HG03457 (cell line): ENCODE data around the gene KIAA0513.

Experiments
- ATAC-seq: cut with Tn5 transposase; IDR thresholded peaks from one replicate; pipeline ENCODE4 v1.9.1; 2021; ENCODE audit warnings: moderate number of reproducible peaks; ENCODE audit not compliant: unreplicated experiment

The KIAA0513 gene

GRCh38 chr16:85027349-85027957 lies at the start of gene KIAA0513:
Gene KIAA0513 (plus strand): TSS chr16:85027795. CDS start chr16:85067072, 39,277 bp downstream.
- peak; percentile 75 for ATAC-seq

DNA sequence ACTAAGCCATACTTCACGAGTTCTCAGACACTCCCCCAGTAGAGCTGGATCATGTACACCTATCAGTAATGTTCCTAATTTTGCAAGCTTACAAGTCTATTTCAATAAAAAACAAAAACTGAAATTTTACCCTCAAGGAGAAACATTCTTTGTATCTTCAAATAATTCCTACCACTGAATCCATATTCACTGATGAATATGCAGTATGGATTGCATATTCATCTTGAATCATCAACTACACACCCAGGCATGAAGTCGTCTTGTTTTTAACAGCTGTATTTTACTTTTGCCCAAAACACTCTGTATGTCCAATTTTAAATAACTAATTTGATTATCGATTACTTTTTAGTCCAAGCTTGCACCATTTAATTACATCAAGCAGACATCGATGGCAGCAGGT lies 48.1 kb upstream of the KIAA0513 start:
- no peak for ATAC-seq

- no peak for ATAC-seq
Measured at GRCh38 chr16:84982434-84982833, 45.2 kb upstream of the KIAA0513 start.

DNA sequence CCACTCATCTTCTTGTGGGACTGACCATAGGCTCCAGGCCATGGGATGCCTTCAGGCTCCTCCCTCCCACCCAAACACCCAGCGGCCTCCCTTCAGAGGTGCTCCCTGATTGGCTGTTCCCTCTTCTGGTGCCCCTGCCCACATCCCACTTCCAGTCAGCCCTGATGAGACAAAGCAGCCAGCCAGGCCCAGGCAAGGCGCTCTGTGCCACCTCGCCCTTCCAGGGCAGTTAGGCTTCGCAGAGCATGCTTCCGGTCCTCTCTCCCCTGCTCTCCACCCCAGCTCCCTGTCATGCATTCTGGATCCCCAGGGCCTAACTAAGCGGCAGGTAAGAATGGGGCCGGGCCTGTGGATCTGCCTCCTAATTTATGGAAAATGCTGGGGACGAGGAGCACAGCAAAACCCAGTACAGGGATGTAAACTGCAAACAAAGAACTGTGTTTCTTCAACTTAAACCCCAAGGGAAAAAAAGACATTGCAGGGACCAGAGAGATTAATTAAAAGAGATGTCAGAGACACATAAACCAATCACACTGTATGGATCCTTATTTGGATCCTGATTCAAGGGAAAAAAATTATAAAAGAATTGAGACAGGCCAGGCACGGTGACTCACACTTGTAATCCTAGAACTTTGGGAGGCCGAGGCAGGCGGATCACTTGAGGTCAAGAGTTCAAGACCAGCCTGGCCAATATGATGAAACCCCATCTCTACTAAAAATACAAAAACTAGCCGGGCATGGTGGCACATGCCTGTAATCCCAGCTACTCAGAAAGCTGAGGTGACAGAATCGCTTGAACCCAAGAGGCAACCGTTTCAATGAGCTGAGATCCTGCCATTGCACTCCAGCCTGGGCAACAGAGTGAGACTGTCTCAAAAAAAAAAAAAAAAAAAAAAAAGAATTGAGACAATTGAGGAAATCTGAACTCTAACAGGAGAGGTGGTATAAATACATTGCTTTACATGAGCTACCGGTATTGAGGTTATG lies 42.2 kb upstream of the KIAA0513 start:
- no peak for ATAC-seq

DNA sequence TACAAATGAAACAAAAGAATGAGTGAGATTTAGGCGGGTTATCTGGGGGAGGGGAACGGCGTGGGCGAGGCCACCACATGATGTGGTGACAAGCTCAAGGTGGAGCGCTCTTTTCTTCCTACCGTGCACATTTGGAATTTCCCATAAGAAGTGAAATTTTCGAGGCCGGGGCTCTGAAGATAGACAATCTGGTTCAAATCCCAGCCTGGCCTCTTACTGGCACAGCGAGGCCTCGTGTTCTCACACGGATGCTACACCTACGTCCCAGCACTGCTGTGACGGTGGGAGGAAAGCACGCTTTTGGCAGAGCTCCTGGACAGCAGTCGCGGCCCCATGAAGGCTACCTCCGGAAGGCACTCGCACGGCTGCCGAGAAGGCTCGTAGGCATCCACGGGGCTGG lies 41.5 kb upstream of the KIAA0513 start:
- ATAC-seq: no peak

GRCh38 chr16:84986879-84987278 lies 40.7 kb upstream of the KIAA0513 start:
- no peak for ATAC-seq

DNA sequence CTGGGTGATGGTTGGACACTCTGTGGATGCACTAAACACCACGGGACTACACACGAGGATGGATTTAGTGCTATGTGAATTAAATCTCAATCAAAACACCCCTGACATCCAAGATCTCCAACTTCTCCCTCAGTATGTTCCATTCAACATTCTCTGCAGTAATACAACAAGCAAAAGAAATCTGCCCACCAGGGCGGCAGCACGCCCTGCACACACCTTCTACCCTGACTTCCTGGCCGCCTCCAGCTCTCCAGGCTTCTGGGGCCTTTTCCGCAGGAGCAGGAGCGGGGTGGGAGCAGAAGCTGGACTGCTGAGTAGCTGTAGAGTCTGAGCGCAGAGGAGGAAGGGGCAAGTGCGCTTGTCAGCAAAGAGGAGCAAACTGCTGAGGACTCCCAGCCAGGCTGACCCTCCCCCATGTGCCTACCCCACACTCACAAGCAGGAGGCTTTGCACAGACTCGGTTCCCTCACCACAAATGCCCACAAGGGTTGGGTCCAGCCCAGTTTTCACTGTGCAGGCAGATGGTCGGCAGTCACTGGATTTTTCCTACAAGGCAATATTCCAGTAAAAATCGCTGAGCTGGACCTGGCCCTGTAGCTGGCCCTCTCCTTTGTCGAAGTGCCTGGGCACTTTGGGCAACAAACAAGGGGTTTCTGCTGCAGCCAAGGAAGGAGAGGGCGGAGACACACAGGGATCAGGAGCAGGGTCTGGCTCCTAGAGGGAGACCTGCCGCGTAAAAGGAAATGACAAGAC lies 39.1 kb upstream of the KIAA0513 start:
- ATAC-seq: no peak

DNA sequence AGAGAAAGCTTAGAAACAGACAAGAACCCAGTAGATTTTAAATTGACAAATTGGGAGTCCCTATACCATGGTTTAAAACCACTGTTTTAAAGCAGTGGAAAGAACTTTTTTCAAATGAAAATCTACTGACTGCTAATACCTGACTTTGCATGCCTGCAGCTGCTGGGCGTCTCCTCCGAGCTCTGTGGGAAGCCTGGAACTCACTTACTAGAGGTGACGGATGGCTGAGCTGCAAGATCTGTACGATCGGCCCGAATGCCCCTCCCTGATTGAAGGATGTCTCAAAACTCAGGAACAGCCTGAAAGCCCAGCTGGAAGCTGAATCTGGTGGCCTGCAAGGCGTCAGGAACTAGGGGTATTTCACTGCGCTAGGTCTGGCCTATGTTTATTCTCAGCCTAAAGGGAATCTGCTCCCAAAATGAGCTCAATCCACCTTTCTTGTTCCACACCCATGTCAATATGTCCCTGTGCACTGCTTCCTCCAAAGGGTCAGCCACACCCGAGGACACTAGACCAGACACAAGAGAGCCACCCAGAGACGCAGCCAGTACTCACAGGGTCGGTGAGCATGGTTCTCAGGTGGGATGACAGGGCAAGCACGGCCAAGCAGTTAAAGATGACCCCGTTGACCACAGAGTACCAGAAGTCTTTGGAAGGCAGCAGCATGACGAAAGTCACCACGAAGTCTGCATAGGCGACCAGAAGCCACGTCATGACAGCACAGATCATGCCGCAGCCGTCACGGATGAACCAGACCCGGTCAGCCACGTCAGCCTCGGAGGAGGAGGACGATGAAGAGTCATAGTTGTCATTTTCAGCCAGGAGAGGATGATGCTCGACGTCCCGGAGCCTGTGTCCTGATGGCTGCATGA lies 37.6 kb upstream of the KIAA0513 start:
- no peak for ATAC-seq

- ATAC-seq: no peak
Measured at GRCh38 chr16:84990782-84991181, 36.8 kb upstream of the KIAA0513 start.

- no peak for ATAC-seq
Measured at GRCh38 chr16:84992717-84993075, 34.9 kb upstream of the KIAA0513 start.

- ATAC-seq: no peak
Measured at GRCh38 chr16:84993926-84994325, 33.7 kb upstream of the KIAA0513 start.

DNA sequence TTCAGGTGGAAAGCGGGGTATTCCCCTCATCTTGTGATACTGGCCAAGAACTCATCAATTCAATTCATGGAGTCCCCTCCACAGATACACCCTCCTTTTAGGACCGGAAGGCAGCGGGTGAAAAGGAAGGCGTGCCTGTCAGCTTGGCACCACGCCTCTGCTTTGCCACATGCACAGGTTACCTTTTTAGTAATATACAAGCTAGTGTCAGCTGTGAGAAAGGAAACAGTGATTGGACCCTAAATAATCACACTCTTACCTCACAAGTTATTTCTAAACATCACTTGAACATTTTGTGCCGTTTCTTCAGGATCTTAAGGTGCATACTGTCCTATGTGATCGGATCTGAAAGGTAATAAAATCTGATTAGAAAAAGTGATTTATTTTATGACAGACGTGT lies 31.9 kb upstream of the KIAA0513 start:
- ATAC-seq: no peak

DNA sequence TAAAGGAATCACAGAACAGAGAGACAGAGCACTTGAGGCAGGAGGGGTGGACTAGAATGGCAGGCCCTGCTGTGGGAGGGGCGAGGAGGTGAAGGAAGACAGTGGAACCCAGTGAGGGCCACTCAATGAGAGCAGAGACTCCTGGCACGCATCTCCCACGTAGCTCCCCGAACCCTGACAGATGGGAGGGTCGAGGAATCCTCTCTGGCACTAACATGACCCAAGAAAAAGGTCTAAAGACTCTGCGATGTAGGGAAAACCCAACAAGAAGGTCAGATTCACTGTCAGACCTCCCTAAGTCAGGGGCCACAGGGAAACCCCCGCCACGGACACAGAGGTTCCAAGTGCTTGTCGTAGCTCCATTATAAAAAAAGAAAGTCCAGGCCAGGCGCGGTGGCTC lies 31.2 kb upstream of the KIAA0513 start:
- ATAC-seq: no peak

DNA sequence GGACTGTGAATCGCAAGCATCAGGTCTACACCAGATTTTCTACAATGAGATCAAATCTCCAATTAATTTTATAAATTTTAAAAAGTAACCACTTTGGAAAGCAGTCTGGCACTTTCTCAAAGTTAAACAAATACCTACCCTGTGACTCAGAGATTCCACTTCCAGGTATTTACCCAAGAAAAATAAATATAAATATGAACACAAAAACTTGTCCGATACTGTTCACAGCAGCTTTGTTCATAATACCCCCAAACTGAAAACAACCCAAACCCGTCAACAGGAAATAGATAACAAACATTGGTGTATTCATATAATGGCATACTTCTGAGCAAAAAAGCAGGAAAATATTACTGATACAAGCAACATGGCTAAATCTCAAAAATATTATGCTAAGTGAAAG lies 28.4 kb upstream of the KIAA0513 start:
- ATAC-seq: no peak

GRCh38 chr16:84999857-85000480 lies 27.6 kb upstream of the KIAA0513 start:
- ATAC-seq: no peak

DNA sequence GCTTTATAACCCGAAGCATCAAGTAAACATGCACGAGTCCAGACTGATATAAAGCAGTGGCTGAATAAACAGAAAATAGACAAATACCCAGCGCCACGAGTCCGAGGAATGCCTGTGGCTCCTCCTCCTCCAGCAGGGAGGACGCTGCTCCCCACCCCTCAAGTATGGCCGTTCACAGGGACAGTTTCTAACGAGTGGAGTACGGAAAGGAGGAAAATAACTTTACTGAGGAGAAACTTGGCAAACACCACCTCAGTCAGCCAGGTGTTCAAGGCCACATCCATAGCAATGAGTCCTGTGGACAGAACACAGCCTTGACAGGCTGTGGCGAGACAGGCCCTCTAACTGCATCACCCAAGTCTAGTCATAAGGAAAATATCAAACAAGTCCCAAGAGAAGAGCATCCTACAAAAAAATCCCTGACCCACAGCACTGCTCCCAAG lies 25.5 kb upstream of the KIAA0513 start:
- ATAC-seq: no peak

DNA sequence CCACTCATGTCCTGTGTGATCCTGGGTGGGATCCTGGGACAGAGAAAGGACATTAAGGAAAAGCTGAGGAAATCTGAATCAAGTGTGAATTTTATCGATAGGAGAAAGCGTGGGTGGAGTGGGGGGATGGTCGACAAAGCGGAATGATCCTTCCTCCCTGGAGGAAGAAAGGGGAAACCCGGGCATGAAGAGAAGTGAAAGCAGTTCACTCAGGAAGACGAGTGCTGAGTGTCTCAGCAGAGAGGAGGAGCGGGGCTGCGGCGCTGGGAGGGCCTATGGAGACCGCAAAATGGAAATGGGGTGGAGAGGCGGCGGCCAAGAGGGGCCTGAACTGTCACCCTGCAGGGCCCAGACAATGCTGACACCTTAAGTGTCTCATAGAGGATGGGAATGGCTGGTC lies 25.0 kb upstream of the KIAA0513 start:
- ATAC-seq: no peak

GRCh38 chr16:85003076-85003475 lies 24.5 kb upstream of the KIAA0513 start:
- ATAC-seq: no peak

DNA sequence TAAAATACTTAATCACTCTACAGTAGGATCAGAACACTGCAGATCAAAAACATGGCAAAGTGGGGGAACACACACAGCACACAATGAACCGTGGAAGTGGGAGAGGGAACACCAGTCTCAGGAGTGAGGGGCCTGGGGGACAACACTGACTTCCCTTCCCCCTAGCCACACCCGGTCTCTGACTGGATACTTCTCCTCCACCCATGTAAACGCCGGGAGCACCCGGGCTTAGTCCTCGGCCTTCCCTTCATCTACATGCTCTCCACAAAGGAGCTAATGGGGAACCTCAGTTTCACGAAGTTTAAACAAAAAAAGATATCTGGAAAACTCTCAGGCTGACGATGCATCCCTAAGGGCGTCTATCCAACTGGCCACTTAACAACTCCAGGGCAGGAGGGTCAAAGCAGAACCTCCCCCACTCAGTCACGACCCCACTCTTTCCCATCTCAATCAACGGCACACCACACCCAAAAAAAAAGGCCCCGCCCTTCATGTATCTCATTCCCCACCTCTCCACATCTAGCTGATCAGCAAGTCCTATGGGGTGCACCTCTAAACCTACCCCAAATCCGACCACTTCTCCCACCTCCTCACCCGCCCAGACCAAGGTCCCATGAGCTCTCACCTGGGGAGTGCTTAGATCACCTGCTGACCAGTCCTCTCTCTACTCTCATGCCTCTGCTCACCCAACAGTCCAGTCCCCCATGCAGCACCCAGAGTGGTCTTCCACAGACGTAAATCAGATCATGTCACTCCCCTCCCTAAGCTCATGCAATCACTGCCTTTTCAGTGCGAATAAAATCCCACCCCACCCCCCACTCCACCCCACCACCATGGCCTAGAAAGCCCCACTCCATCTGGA lies 23.6 kb upstream of the KIAA0513 start:
- no peak for ATAC-seq
